ENCODE results near the gene ZNF177. TPM values are rescaled to one million over a fixed set of nuclear protein-coding genes. Genes with fewer than 3 reads are reported as not detected.
"Not testable (repeated sequence)": the region's sequence is repeated elsewhere in the genome, so short reads cannot be mapped to it uniquely, and the experiment has no call there.

Gene ZNF177
- polyA plus RNA-seq (2011; rRNA removed) (2.3 and 3.3 TPM in 2 replicates), polyA minus RNA-seq (2011; rRNA and poly(A)+ RNA removed) (1.1 and 1.2 TPM in 2 replicates)

- DNase-seq (ENCODE audit: low read depth, low spot score) = no peak
- no peak within 1 kb of the TSS for H3K27ac ChIP-seq (ENCODE audit: low read depth, low read length)
Observed at GRCh38 chr19:9362905-9363304, at the start of gene ZNF177. Gene ZNF177 (plus strand): TSS chr19:9363013. CDS start chr19:9378312, 15,299 bp downstream.

DNA sequence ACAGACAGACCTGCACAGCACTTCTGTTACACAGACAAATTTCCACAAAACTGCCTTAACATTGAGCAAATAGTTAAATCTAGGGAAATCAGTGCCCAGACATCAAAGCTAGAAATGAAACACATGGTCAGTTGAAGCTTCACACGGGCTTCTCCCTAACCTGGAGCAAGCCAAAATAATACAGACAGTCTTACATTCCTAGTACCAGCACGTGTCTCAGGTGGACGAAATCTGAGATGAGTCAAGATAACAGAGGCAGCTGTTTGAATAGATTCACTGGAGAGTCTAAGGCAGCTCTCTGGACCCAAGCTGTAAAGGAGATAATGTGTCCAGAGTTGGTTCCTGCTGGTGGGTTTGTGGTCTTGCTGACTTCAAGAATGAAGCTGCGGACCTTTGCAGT lies 49.1 kb upstream of the ZNF177 start:
- DNase-seq (ENCODE audit: low read depth, low spot score) = no peak
- Histone ChIP-seq H3K9me3 (ENCODE audit: control insufficient read depth, insufficient read depth, low read length) (peaks cover 10% of the 10 kb centered on the region), H3K27ac (ENCODE audit: low read depth, low read length) (no peak overlapping the region), H3K4me3 (ENCODE audit: low read depth, low read length) (no peak overlapping the region), H3K27me3 (ENCODE audit: control insufficient read depth, insufficient read depth, low read length) (no peaks in the 10 kb centered on the region)
- no peak for TF ChIP-seq CTCF (IDR thresholded peaks at IDR 0.05; ENCODE audit: low read depth, low read length)
- POLR2A ChIA-PET = no interaction called here
- CTCF ChIA-PET = no interaction called here

More at GRCh38 chr19:9362905-9363304, at the start of gene ZNF177:
- Histone ChIP-seq H3K4me3 (ENCODE audit: low read depth, low read length) (peak within 1 kb of the TSS; percentile 62), H3K27me3 (ENCODE audit: control insufficient read depth, insufficient read depth, low read length) (no peaks in the 10 kb centered on the region), H3K9me3 (ENCODE audit: control insufficient read depth, insufficient read depth, low read length) (peaks cover 46% of the 10 kb centered on the region)
- POLR2A ChIA-PET = no interaction called here
- no peak for TF ChIP-seq CTCF (IDR thresholded peaks at IDR 0.05; ENCODE audit: low read depth, low read length)
- CTCF ChIA-PET = interaction anchor here (0.5 kb wide), 1 partner anchor 223 kb away, joined by 5 read pairs; no protein-coding TSS in a partner anchor

DNA sequence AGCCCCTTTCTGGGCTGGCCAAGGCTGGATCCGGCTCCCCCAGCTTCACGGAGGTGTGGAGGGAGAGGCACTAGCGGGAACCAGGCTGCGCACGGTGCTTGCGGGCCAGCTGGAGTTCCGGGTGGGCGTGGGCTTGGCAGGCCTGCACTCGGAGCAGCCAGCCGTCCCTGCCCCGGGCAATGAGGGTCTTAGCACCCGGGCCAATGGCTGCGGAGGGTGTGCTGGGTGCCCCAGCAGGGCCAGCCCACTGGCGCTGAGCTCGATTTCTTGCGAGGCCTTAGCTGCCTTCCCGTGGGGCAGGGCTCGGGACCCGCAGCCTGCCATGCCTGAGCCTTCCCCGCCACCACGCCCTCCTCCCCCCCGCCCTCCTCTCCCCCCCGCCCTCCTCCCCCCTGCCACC lies 41.5 kb upstream of the ZNF177 start:
- DNase-seq (ENCODE audit: low read depth, low spot score) = no peak
- H3K27ac ChIP-seq (ENCODE audit: low read depth, low read length) = no peak overlapping the region
- H3K9me3 ChIP-seq (ENCODE audit: control insufficient read depth, insufficient read depth, low read length) = peaks cover 42% of the 10 kb centered on the region
- POLR2A ChIA-PET = no interaction called here
- H3K27me3 ChIP-seq (ENCODE audit: control insufficient read depth, insufficient read depth, low read length) = no peaks in the 10 kb centered on the region
- TF ChIP-seq CTCF (IDR thresholded peaks at IDR 0.05; ENCODE audit: low read depth, low read length) = no peak
- CTCF ChIA-PET = no interaction called here
- no peak overlapping the region for H3K4me3 ChIP-seq (ENCODE audit: low read depth, low read length)

GRCh38 chr19:9321756-9322155 lies 41.1 kb upstream of the ZNF177 start:
- H3K27ac ChIP-seq (ENCODE audit: low read depth, low read length); H3K4me3 ChIP-seq (ENCODE audit: low read depth, low read length); H3K27me3 ChIP-seq (ENCODE audit: control insufficient read depth, insufficient read depth, low read length); POLR2A ChIA-PET; DNase-seq (ENCODE audit: low read depth, low spot score): not testable (repeated sequence)
- CTCF ChIA-PET = interaction anchor here (0.6 kb wide), 1 partner anchor 264 kb away, joined by 7 read pairs; no protein-coding TSS in a partner anchor
- peaks cover 42% of the 10 kb centered on the region for H3K9me3 ChIP-seq (ENCODE audit: control insufficient read depth, insufficient read depth, low read length)

DNA sequence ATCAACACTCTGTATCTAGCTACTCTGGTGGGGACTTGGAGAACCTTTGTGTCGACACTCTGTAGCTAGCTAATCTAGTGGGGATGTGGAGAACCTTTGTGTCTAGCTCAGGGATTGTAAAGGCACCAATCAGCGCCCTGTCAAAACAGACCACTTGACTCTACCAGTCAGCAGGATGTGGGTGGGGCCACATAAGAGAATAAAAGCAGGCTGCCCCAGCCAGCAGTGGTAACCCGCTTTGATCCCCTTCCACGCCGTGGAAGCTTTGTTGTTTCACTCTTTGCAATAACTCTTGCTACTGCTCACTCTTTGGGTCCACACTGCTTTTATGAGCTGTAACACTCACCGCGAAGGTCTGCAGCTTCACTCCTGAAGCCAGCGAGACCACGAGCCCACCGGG lies 40.6 kb upstream of the ZNF177 start:
- H3K4me3 ChIP-seq (ENCODE audit: low read depth, low read length); H3K27me3 ChIP-seq (ENCODE audit: control insufficient read depth, insufficient read depth, low read length); POLR2A ChIA-PET; DNase-seq (ENCODE audit: low read depth, low spot score); H3K27ac ChIP-seq (ENCODE audit: low read depth, low read length): not testable (repeated sequence)
- H3K9me3 ChIP-seq (ENCODE audit: control insufficient read depth, insufficient read depth, low read length) = peaks cover 47% of the 10 kb centered on the region
- CTCF ChIA-PET = interaction anchor here (0.6 kb wide), 1 partner anchor 264 kb away, joined by 7 read pairs; no protein-coding TSS in a partner anchor

DNA sequence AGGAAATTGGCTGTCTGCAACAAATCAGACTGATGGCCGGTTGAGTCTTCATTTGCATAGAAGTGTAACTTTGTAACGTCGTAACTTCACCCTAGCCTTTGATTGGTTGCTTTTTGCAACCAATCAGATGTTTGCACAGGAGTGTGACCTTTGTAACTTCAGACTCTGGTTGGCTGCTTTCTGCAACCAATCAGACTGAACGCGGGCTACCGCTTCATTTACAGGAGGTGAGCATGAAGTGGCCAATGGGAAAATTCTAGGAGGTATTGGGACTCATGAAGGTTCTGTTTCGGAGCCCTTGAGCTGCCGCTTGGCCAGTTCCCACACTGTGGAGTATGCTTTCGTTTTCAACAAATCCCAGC lies 39.3 kb upstream of the ZNF177 start:
- TF ChIP-seq CTCF (IDR thresholded peaks at IDR 0.05; ENCODE audit: low read depth, low read length) = no peak
- peak overlapping the region; percentile 77 for H3K4me3 ChIP-seq (ENCODE audit: low read depth, low read length)
- ChIA-PET CTCF (interaction anchor here (0.8 to 1.6 kb wide), 3 partner anchors 11 to 16 kb away, joined by 3 to 10 read pairs (median 3); no protein-coding TSS in a partner anchor), POLR2A (interaction anchor here (0.5 to 0.9 kb wide), 3 partner anchors 14 to 491 kb away, joined by 4 to 5 read pairs (median 4); partner anchors contain the start of genes MBD3L1, ZNF558 and ZNF699)
- no peaks in the 10 kb centered on the region for H3K27me3 ChIP-seq (ENCODE audit: control insufficient read depth, insufficient read depth, low read length)
- peak overlapping the region; percentile 86 for H3K27ac ChIP-seq (ENCODE audit: low read depth, low read length)
- H3K9me3 ChIP-seq (ENCODE audit: control insufficient read depth, insufficient read depth, low read length) = peaks cover 52% of the 10 kb centered on the region
- peak; percentile 34 for DNase-seq (ENCODE audit: low read depth, low spot score)
